Brain pericyte (primary cell): Measurements from ENCODE around the gene OR5AN1.
"Not testable (repeated sequence)": the region's sequence is repeated elsewhere in the genome, so short reads cannot be mapped to it uniquely, and the experiment has no call there.

Source experiments
- DNase-seq: peaks from one replicate; pipeline ENCODE4 v3.0.0-alpha.2; 2012; ENCODE audit warnings: low read depth, low spot score

The OR5AN1 gene, protein sequence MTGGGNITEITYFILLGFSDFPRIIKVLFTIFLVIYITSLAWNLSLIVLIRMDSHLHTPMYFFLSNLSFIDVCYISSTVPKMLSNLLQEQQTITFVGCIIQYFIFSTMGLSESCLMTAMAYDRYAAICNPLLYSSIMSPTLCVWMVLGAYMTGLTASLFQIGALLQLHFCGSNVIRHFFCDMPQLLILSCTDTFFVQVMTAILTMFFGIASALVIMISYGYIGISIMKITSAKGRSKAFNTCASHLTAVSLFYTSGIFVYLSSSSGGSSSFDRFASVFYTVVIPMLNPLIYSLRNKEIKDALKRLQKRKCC

DNA sequence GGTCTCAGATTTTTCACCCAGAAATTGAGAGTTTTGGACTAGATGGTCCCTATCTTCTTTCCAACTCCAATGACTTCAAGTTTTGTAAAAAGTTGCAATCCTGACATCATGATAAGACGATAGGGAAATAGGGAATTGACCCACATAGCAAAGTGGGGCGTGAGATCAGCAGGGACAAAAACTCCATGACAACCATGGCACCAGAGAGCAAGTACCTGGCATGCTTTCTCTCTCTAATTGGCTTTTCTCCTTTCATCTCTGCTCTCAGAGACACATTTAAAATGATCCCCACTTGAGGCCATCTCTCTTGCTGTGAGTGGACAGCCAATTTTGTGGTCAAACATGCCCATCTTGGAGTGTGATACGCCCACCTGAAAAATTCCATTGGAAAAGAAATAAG is at the start of gene OR5AN1:
Gene OR5AN1 (plus strand): TSS at position 301 of the 400 bp plus-strand sequence. CDS start 5,564 bp downstream, outside the sequence.
- DNase-seq = no peak

DNA sequence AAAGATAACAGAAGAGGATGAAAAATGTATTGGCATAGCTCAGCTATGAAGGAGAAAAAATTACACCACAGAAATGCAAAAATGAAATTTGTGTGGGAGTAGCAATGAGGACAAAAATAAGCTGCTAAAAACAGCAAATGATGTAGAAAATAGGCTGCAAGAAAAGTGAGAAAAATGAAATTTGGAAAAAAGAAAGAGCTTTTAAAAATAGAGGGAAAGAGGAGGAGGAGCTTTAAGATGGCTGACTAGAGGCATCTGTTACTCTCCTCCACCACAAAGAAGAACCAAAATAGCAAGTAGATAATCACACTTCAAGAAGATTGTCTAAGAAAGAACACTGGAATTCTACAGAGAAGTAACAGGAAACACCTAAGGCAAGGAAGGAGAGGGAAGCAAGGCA is 23.7 kb upstream of the OR5AN1 start:
- no peak for DNase-seq

DNA sequence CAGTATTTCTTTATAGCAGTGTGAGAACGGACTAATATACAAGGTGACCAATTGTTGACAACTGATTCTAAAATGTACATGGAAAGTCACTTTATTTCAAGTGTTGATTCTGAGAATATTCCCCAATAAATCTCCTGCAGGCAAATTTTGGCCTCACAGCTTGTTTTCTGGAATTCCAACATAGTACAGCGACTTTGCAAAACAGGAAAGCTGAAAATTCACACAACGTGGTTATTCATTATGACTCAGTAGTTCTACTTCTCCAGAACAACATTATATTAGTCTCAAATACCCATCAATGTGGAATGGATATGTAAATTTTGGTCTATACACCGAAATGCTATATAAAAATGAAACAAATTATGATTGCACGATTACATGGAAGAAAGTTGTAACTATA is 22.5 kb upstream of the OR5AN1 start:
- no peak for DNase-seq

DNA sequence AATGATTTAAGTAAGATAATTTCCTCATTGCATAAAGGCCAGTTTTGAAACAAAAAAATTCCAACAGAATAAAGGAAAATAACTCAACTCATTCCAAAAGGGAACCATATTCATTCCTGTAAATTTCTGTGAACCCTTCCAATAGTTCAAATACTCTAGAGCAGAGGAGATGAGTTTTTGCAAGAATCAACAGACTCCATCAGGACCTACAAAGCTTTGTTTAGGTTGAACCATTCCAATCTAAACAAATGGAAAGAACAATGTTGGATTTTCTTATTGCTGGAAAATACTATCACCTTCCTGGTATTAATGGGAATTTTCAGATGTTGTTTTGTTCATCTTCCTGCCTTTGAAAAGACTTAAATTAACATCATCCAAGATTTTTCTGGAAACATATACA is 21.8 kb upstream of the OR5AN1 start:
- DNase-seq = no peak

DNA sequence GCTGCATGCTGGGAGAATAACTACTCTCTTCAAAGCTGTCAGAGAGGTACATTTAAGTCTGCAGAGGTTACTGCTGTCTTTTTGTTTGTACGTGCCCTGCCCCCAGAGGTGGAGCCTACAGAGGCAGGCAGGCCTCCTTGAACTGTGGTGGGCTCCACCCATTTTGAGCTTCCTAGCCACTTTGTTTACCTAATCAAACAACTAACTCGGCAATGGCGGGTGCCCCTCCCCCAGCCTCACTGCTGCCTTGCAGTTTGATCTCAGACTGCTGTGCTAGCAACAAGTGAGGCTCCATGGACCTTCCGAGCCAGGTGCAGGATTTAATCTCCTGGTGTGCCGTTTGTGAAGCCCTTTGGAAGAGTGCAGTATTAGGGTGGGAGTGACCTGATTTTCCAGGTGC is 9.0 kb upstream of the OR5AN1 start:
- not testable (repeated sequence) for DNase-seq

DNA sequence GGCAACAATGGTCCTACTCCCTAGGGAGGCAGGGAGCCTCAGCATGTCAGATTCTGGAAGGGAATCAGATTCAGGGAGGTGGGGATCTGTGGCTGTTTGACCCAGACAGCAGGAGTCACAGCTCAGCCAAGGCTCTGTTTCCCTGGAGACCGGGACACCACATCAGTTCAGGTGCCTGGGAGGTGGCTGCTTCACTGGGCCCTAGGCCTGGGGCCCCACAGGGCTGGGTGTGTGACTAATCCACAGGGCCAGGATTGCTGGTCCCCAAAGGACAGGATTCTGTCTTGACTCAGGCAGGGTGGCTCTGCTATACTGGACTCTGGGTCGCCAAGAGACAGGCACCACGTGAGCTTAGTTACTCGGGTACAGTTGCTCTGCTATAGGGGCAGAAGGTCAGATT is 3.5 kb upstream of the OR5AN1 start:
- DNase-seq = no peak

DNA sequence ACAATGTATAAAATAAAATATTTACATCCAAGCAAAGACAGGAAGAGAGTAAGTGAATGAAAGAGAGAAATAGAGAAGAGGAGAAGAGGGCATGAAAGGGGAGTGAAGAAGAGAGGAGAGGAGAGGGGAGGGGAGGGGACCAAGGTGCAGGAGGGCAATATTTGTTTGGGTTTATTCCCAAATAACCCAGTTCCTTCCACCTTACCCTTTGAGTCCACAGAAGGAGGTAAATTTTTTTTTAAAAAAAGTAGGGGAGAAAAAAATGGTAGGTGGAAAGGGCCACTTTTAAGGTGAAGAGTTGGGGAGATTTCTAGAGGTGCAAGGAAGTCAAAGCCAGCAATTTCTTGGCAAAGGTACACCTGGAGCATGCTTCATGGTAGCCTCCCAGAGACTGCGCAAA is 2.1 kb upstream of the OR5AN1 start:
- DNase-seq = no peak

DNA sequence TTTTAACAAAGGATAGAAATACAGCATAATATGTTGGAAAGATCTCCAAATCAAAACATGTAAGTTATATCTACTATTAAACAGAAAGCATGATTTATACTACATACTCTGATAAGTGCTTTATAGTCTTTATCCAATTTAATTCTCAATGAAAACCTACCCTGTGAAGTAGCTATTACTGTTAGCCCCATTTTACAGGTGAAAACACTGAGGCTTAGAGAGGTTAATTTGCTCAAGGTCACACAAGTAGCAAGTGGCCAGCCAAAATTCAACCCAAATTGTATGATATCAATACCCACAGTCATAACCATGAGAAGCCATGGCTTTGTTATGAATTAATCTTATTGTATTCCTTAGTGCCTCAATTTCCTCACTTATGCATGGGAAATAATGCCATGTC is 675 bp upstream of the OR5AN1 start:
- no peak for DNase-seq

DNA sequence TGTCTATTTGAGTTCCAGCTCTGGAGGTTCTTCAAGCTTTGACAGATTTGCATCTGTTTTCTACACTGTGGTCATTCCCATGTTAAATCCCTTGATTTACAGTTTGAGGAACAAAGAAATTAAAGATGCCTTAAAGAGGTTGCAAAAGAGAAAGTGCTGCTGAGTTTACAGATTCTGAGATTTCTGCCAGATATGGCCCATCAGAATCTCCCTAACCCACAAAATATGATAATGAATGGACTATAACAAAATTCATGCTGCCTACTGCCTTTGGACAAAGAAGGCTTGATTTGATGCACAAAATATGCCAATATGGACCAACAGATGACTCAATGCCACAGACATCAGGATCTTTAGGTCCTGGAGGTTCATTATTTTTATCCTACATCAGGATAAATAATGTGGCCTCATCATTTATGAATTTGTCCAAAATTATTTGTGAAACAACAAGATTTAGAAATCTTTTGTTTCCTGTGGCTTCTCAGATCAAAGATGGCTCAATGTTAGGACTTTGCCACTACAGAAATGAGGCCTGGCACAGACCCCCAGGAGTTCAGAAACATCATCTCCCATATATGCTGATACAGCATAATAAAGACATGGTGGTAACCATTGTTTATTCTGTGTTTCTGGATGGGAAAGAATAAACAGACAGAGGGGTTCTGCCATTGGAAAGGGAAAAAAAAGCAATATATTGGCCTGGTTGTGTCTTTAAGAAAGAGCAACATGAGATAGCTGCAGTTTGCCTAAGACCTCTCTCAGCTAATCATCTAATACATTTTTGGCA is 6.7 kb downstream of the OR5AN1 start:
- no peak for DNase-seq

DNA sequence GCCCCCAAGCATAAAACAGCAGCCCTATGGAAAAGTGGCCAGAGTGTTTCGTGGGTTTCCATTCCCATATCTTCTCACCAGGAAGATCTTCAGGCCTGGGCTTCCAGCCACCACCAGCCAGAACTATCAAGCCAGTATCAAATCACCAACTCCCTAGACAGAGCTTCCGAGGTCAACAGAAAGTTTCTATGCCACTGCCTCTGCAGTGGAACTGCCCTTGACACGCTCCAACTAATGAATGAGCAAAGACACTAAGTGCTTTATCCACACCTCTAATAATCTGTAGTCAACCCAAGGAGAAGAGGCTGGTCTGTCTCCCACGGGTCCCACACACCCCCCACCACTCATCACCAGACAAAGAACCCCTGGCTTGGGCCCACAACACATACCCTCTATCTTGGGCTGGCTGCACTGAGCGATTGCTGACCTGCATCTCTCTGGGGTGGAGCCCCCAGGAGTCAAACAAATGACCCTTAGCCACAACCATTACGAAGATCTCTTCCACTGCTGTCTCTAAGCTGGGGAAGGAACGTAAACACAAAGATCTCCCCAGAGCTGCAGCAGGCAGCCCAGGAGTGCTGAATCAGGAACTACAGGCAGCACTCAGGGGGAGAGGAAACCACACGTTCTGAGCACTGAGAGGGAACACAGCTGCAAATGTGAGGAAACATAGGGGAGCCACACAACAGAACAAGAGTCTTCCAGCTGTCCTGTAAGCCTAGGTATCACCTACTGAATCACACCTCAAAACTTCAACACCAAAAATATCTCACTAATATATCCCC is 9.7 kb downstream of the OR5AN1 start:
- DNase-seq = no peak

DNA sequence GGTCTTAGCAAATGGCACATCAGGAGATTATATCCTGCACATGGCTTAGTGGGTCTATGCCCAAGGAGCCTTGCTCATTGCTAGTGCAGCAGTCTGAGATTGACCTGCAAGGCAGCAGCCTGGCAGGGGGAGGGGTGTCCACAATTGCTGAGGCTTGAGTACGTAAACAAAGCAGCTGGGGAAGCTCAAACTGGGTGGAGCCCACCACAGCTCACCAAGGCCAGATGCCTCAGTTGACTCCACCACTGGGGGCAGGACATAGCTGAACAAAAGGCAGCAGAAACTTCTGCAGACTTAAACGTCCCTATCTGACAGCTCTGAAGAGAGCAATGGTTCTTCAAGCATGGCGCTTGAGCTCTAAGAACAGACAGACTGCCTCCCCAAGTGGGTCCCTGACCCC is 13.6 kb downstream of the OR5AN1 start:
- DNase-seq = not testable (repeated sequence)

DNA sequence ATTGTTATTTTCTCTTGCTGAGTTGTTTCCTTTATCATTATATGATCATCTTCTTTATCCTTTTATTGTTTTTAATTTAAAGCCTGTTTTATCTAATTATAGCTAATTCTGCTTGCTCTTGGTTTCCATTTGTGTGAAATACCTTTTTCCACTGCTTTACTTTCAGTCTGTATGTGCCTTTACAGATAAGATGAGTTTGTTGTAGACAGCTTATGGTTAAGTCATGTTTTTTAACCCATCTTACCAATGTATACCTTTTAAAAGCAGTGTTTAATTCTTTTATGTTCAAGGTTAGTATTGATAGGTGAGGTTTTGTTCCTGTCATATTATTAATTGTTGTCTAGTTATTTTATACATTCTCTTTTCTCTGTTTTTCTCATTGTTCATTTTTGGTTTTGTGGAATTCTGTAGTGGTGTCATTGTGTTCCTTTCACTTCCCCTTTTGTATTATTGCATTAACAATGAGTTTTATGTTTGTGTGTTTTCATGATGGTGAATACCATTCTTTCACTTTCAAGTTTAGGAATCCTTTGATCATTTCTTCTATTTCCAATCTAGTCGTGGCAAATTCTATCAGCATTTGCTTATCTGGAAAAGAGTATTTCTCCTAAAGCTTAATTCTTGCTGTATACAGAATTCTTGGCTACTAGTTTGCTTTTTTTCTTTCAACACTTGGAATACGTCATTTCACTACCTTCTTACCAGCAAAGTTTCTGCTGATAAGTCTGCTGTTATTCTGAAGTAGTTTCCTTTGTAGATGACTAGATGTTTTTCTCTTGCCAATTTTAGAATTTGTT is 21.8 kb downstream of the OR5AN1 start:
- no peak for DNase-seq

DNA sequence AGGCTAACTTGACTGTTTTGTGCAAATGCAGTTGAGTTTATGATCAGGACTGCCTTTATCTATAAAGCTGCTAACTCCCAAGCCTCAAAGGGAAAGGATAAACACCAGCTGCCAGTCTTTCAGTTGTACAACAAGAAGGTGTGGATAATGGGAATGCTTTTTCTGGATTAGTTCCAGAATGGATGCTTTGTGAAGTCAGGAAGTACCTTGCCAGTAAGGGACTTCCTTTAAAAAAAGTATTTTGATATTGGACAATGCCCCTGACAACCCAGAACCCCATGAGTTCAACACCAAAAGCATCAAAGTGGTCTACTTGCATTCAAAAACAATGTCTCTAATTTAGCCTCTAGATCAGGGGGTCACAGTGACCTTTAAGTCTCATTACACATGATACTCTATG is 35.5 kb downstream of the OR5AN1 start:
- no peak for DNase-seq

DNA sequence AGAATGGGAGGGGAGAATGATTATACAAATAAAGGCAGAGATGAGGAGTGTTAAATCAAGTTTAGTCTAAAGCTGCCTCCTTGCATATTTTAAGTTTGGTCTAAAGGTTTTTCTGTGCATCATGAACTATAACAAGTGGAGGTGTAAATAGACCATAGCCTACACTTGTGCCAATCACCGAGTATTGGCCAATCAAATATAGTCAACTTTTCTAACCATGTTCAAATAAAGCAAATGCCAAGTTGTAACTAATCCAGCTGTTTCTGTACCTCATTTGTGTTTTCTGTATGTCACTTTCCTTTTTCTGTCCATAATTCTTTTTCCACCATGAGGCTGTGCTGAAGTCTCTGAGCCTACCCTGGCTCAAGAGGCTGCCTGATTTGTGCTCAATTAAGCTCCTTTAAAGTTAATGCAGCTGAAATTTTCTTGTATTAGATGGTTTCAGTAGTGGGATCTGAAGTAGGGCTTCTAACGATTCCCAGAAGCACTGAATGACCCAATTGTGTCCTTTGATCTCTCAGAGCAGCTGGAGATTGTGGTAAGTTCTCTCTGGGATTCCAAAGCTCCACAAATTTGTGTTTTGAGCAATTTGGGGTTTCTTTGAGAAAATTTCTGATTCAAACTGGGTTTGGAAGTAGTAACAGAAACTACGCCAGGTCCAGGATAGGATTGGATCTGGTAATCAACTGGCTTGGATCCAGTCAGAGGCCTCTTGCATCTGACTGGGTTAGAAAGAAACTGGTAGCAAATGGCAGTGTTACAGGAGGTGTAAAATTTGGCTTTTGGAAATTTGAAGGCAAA is 42.0 kb downstream of the OR5AN1 start:
- no peak for DNase-seq

DNA sequence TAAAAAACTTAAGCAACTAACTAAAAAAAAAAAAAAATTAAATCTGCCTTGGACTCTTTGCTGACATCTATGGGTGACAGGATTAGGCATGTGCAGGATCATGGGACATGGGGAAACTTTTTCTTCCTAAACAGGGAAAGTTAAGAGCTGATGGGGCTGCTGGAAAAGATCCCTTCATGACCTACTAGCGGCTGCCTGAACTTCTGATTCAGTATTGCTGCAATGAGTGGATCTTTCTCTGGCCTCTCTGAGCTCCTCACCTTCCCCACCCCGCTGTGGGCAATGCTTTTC is 42.5 kb downstream of the OR5AN1 start:
- DNase-seq = no peak

DNA sequence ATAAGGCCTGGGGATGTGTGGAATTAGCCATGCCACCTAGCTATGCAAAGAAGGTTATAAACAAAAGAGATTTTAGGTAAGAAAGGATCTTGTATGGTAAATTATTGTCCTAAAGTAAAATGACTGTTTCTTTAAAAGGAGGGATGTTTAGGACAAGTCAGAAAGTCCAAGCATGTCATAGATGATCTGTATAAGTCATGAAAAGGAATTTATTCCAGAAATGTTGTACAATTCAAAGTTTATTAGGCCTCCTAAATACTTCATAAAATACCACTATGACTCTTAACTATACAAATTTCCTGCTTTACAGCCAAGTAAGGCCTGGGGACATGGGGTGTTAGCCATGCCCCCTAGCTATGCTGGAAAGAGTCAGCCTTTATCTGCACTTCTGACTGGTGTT is 44.9 kb downstream of the OR5AN1 start:
- no peak for DNase-seq

DNA sequence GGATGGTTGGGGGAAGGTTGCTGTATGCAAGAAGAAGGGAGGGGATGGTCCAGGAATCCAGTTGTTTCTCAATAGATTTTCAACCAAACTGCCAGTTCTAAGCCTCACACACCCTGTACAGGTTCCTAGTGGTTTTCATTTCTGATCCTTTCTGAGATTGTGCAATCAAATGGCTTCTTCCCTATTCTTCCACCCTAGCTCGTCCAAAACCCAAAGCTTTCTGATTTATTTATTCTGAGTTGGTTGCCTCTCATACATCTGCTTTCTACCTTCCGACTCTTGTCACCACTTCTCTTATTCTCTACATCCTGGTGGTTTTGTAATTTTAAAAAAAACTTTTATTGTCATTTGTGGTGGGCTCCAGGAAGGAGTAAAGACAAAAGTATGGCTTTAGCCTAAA is 55.0 kb downstream of the OR5AN1 start:
- no peak for DNase-seq

DNA sequence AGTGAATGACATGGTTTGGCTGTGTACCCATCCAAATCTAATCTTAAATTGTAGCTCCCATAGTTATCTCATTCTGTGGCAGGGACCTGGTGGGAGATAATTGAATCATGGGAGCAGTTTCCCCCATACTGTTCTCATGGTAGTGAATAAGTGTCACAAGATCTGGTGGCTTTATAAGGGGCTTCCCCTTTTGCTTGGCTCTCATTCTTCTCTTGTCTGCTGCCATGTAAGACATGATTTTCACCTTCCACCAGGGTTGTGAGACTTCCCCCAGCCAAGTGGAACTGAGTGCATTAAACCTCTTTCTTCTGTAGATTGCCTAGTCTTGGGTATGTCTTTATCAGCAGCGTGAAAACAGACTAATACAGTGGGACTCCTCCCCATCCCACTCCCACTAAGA is 56.4 kb downstream of the OR5AN1 start:
- DNase-seq = no peak

DNA sequence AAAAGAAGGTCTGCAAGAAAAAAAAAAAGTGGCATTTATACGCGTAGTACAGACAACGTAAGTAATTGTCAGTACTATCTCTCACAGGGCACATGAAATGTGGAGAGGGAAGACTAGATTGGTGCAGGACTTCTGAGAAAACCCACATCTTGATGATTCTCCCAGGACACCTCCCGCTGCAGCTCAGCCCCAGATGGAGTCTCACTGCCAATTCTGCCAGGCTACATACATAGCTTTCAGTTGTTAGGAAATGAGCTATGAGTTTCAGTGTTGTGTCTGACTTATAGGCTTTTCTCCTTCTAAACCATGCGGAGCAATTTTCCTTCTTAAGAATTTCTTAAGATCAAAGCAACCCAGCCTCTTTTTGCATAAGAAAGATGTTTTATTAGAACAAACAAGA is 57.9 kb downstream of the OR5AN1 start:
- DNase-seq = no peak

DNA sequence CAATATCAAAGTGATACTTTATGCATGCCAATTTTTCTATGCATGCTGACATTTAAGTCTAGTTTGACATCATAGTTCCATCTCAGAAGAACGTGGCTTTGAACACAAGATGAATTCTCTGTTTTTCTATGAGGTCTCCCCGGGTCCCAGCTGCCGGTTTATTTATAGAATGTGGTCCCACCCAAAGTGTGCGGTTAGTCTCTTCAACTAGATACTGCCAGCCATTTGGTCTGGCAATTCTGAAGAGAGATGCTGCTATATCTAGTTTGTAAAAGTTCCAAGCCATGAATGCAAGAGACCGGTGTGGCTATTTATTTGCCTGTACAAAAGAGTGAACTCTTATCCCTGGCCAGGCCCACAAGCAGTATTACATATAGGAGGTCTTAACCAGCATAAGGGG is 58.3 kb downstream of the OR5AN1 start:
- no peak for DNase-seq

DNA sequence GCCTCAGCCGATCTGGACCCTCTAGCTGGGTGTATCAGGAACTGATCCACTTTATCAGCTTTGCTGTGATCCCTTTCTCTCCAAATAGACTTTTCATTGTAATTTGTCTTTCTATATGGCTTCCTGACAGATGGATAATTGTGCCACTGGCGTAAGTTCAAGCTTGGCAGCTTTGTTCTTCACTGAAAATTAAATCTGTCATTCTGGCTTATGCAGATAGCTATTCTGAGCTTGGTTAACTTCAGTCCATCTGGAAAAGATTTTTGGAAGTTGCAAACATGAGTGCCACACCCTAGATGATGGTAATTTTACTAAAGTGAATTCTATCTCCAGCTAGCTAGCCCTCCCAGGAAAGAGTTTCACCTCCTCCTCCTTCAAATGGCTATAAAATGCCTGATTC is 59.5 kb downstream of the OR5AN1 start:
- no peak for DNase-seq
